WERI-Rb-1 (cell line): ENCODE results near the gene CIT.

Experiments
- DNase-seq: peaks from one replicate; pipeline ENCODE4 v3.0.0-alpha.2; 2020
- H3K27ac ChIP-seq: fragments of 250-450 bp; sonication (Bioruptor Pico); 2 replicates; pipeline ENCODE4 v1.5.1; 2020; ENCODE audit warnings: mild to moderate bottlenecking, moderate library complexity
- H3K27me3 ChIP-seq: fragments of 250-450 bp; sonication (Bioruptor Pico); 2 replicates; pipeline ENCODE4 v1.5.1; 2021; ENCODE audit warnings: mild to moderate bottlenecking, low read depth, moderate library complexity; ENCODE audit not compliant: insufficient read depth, severe bottlenecking
- H3K36me3 ChIP-seq: fragments of 250-450 bp; sonication (Bioruptor Pico); 2 replicates; pipeline ENCODE4 v1.5.1; 2020; ENCODE audit warnings: mild to moderate bottlenecking, moderate library complexity
- H3K4me3 ChIP-seq: 2 replicates; pipeline ENCODE4 v1.5.1; 2011; ENCODE audit warnings: low read depth, mild to moderate bottlenecking, control low read depth, low read length
- H3K9me3 ChIP-seq: fragments of 250-450 bp; sonication (Bioruptor Pico); 2 replicates; pipeline ENCODE4 v1.5.1; 2021; ENCODE audit warnings: mild to moderate bottlenecking, moderate library complexity; ENCODE audit not compliant: severe bottlenecking
- TF ChIP-seq, protein P1 (sequence below): IDR thresholded peaks from 2 replicates; pipeline ENCODE4 v1.5.1; 2011; ENCODE audit warnings: low read depth, mild to moderate bottlenecking, control low read depth, inconsistent platforms, low read length

Gene CIT

DNA sequence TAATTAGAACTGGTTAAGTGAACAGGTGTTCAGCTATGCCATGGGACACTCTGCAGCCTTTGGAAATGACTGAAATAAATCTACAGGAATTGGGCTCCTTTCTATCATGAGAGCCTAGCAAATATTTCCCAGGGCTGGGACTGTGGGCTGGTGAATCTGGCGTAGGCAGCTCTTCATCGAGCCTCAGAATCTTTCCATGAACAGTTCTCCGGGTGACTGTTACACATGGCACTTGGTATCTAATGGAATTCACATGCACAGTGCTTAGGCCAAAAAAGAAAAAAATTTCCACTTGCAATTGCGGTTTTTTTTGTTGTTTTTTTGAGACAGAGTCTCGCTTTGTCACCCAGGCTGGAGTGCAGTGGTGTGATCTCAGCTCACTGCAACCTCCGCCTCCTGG, 177.0 kb downstream of the CIT start:
- DNase-seq = no peak
- no peaks in the 10 kb centered on the region for H3K9me3 ChIP-seq
- TF ChIP-seq, protein P1, sequence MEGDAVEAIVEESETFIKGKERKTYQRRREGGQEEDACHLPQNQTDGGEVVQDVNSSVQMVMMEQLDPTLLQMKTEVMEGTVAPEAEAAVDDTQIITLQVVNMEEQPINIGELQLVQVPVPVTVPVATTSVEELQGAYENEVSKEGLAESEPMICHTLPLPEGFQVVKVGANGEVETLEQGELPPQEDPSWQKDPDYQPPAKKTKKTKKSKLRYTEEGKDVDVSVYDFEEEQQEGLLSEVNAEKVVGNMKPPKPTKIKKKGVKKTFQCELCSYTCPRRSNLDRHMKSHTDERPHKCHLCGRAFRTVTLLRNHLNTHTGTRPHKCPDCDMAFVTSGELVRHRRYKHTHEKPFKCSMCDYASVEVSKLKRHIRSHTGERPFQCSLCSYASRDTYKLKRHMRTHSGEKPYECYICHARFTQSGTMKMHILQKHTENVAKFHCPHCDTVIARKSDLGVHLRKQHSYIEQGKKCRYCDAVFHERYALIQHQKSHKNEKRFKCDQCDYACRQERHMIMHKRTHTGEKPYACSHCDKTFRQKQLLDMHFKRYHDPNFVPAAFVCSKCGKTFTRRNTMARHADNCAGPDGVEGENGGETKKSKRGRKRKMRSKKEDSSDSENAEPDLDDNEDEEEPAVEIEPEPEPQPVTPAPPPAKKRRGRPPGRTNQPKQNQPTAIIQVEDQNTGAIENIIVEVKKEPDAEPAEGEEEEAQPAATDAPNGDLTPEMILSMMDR = no peak
- no peak overlapping the region for H3K4me3 ChIP-seq
- no peak overlapping the region for H3K27ac ChIP-seq
- peaks cover 50% of the 10 kb centered on the region for H3K36me3 ChIP-seq
- no peaks in the 10 kb centered on the region for H3K27me3 ChIP-seq

DNA sequence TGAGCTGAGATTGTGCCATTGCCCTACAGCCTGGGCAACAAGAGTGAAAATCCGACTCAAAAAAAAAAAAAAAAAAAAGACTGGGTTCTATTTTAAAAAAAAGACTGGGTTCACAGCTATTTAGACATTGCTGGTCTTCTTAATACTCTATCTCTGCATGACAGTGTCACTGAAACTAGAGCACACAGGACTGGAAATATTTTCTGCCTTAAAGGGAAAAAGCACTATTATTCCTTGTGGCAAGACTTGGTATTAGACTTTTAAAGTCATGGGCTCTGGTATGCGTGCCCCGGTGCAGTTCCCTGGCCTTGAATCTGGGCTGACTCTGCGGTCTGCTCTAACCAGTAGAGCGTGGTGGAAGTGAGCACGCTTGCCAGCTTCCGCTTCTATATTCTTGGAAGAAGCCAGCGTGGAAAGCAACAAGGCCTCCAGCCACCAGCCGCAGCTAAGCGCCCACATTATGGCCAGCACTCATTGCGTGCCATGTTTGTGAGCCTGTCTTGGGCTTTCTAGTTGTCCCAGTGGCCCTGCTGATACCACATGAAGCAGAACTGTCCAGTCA, 177.8 kb downstream of the CIT start:
- TF ChIP-seq, protein P1 = no peak
- peaks cover 51% of the 10 kb centered on the region for H3K36me3 ChIP-seq
- H3K9me3 ChIP-seq = no peaks in the 10 kb centered on the region
- H3K4me3 ChIP-seq = no peak overlapping the region
- H3K27me3 ChIP-seq = no peaks in the 10 kb centered on the region
- no peak for DNase-seq
- no peak overlapping the region for H3K27ac ChIP-seq

DNA sequence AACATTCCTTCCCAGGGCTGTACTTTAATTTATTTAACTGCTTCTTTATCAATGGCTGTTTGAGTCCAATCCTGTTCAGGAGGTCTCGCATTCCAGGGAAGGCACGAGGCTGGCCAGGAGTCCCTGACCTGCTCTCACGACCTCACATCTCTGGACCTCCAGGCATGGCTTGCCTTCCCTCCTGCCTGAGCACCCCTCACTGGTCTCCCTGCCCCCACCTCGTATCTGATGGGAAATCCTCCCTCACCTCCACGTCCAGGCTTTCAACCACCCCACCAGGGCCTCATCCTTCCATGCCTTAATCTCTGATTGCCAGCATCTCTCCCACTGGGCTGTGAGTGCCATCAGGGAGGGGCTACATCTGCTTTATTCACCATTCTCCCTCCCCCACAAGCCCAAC, 180.2 kb downstream of the CIT start:
- Histone ChIP-seq H3K9me3 (no peaks in the 10 kb centered on the region), H3K4me3 (no peak overlapping the region), H3K36me3 (peaks cover 48% of the 10 kb centered on the region), H3K27ac (no peak overlapping the region), H3K27me3 (no peaks in the 10 kb centered on the region)
- DNase-seq = no peak
- TF ChIP-seq, protein P1 = no peak

DNA sequence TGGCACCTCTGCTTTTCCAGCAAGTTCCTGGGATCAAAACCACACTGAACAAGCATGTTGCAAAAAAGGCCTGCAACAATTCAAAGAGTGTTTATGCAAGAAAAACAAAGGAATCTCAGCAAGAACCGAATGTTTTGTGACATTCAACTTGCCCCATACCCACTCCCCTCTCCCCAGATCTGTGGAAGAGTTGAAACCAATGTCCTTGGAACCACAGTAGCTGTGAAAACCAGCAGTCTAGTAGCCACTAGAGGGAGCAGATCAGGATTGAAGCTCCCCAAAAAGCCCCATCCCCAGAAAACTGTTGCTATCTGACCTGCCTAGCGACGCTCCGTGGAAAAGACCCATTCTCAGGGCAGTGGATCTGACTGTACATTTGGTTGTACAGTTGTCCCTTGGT, 182.1 kb downstream of the CIT start:
- Histone ChIP-seq H3K36me3 (peaks cover 41% of the 10 kb centered on the region), H3K9me3 (no peaks in the 10 kb centered on the region), H3K27ac (no peak overlapping the region), H3K4me3 (no peak overlapping the region), H3K27me3 (no peaks in the 10 kb centered on the region)
- TF ChIP-seq, protein P1 = peak; percentile 71
- no peak for DNase-seq

DNA sequence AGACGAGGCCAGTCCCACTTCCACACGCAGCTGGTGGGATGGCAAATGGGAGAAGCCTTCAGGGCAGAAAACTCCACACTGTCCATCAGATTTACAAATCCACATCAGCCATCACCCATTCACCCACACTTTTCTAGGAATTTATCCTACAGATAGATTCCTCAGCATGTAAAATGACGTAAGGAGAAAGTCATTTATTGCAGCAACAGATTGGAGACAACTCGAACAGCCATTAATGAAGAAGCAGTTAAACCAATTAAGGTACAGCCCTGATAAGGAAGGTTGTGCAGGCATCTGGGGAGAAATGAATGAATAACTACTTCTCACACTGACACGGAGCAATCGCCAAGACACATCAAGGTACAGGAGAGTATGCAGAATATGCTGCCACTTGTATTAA, 183.0 kb downstream of the CIT start:
- Histone ChIP-seq H3K27ac (no peak overlapping the region), H3K27me3 (no peaks in the 10 kb centered on the region), H3K9me3 (no peaks in the 10 kb centered on the region), H3K4me3 (no peak overlapping the region), H3K36me3 (peaks cover 38% of the 10 kb centered on the region)
- DNase-seq = no peak
- TF ChIP-seq, protein P1 = no peak

DNA sequence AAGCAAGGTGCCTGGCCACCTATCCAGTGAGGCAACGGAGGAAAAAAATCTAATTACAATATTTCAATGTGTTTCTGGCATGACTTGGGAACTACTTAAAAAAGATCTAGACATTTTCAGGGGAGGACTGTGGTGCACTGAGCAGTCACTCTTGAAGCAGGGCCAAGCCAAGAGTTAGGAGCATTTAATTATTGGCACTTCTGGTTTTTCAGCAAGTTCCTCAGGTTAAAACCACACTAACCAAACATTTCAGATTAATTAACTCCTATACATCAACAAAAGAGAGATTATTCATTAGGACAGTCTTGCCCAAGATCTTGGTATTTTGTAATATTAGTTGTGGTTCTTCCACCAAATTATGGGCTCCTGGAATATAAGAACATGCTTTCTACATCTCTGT, 183.6 kb downstream of the CIT start:
- H3K27ac ChIP-seq = no peak overlapping the region
- TF ChIP-seq, protein P1 = no peak

More for the DNA sequence above, 183.6 kb downstream of the CIT start:
- Histone ChIP-seq H3K4me3 (no peak overlapping the region), H3K27me3 (no peaks in the 10 kb centered on the region), H3K36me3 (peaks cover 39% of the 10 kb centered on the region), H3K9me3 (no peaks in the 10 kb centered on the region)
- DNase-seq = no peak
